HG02763 (cell line): ENCODE results near the gene NTN1.

ENCODE experiments used
- ATAC-seq: cut with Tn5 transposase; IDR thresholded peaks from one replicate; pipeline ENCODE4 v1.9.1; 2021; ENCODE audit warnings: mild to moderate bottlenecking, moderate library complexity; ENCODE audit not compliant: unreplicated experiment

Gene NTN1

DNA sequence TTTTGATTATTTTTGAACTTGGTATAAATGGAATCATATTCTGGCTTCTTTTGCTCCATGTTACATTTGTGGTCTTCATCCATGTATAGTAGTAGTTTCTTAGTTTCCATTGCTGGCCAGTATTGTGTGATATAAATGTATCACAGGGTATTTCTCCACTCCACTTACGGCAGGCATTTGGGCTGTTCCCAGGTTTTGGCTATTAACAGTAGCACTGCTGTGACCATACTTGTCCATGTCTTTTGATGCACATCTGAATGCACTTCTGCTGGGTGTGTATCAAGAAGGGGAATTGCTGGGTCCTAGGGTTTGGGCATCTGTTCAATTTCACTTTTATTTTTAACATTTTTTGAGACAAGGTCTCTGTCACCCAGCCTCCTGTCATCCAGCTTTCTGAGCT is 13.9 kb downstream of the NTN1 start:
- ATAC-seq = no peak

DNA sequence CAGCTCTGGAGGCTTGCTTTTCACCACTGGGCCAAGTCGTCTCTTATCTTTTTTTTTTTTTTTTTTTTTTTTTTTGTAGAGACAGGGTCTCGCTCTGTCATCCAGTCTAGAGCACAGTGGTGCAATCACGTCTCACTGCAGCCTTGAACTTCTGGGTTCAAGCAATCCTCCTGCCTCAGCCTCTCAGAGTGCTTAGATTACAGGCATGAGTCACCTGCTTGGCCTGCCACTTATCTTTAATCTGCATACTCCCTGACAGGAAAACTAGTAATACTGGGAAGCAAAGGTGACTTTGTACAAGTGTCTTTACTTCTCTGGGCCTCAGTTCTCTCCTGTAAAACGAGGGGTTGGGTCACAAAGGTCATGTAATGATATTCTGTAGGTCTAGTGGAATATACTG is 15.0 kb downstream of the NTN1 start:
- ATAC-seq = no peak

DNA sequence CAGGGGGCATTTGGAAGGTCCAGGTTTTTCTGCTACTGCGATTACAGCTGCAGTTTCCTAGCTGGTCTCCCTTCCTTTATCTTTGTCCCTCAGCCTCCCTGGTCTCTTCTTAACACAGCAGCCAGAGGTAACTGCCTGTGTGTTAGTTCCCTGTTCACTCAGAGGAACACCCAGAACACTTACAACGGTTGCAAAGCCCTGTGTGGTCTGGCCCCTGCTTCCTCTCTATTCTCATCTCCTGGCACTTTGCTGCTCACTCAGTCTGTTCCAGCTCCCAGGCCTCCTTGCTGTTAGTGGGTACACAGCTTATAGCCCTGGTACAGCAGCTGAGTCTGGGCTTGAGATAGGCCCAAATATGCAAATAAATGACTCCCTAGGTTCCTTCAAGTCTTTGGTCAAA is 16.4 kb downstream of the NTN1 start:
- no peak for ATAC-seq

DNA sequence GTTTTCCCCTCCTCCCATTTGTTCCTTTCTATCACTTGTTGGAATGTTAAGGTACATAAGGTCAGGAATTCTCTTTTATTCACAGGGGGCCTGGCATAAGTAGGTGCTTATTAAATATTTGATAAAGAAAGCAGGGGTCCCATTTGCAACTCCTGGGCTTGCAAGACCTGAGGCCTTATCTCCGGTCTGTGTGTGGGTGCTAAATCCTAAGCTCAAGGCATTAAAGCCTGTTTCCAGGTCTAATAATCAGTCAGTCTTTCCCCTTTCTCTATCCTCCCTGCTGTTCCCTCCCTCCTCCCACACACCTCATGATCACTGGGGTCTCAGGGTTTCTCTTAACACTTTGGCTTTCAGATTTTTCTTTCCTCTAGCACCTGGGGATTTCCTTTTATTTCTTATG is 17.1 kb downstream of the NTN1 start:
- no peak for ATAC-seq

DNA sequence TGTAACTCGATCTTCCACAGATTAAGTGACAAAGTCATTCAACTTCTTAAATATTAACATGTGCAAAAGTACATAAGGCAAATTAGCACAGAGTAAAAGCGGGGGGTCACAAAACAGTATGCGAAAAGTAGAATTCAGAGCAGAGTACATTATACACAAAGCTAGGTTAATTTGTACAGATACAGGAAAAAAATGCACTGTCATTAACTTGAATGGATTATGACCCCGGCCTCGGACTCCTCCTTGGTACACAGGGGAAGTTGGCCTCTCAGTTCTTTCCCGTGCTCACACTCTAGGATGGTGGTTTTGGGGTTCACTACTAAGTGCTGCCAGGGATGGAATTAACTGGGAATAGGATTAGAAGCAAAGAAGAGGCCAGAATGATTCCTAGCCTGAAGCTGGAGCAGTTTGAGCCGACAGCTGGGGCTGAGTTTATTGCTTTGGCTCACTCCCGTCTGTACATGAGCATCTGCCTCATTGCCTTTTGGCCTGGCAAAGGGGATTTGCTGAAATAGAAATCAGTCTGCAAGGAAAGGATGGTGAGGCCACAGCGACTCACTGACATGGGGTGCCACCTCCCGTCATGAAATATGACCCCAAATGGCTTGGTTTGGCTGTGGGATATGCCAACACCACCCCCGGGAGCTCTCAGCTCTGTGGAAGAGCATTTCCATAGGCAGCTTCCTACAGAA is 23.6 kb downstream of the NTN1 start:
- no peak for ATAC-seq

DNA sequence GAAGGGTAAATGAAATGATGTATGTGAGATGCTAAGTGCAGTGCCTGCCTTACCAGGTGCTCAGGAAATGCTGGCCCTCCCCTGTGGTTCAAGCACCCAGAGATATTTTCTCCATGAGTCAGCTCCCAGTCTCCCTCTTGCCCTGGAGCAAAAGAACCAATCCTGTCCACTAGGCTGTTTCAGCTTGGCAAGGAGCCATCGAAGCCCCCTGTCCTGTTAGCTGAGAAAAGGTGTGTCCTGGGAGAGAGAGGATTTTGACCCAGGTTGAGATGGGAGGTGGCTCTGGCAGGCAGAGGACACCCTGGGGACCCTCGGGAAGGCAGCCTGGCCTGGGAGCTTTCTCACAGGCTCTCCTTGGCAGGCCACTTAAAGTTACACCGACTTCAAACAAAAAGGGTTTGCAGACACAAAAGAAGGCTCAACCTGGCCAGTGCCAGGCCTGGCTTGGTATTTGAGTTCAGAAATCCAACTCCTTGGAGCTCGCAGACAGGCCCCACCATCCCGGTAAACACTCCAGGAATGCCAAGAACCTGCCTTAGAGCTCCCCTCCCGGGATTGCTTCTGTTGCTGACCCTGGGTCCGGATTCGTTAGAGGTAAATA is 29.6 kb downstream of the NTN1 start:
- ATAC-seq = no peak

DNA sequence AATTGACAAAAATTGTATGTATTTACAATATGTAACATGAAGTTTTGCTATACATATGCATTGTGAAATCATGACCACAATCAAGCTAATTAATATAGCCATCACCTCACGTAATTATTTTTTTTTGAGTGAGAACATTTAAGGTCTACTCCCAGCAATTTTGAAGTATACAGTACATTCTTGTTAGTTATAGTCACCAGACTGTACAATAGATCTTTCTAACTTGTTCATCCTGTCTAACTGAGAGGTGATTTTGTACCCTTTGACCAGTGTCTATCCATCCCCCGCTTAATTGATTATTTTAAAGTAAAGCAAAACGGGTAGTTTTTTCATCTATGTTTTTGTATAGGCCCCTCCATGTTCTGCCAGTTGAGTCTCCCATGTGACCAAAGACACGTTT is 30.3 kb downstream of the NTN1 start:
- ATAC-seq = no peak

DNA sequence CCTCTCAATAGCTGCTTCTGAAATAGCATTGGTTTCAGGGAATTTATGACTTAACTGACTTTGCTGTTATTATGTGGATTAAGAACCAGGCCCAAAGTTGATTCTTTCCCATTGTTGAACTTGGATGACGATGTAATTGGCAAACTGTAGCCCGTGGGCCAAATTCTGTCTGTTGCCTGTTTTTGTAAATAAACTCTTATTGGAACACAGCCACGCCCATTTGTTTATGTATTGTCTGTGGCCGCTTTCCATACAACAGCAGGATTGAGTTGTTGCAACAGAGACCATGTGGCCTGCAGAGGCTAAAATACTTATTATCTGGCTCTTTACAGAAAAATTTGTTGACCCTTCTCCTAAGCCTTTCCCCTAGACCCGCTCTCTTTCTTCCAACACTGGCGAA is 31.6 kb downstream of the NTN1 start:
- no peak for ATAC-seq

DNA sequence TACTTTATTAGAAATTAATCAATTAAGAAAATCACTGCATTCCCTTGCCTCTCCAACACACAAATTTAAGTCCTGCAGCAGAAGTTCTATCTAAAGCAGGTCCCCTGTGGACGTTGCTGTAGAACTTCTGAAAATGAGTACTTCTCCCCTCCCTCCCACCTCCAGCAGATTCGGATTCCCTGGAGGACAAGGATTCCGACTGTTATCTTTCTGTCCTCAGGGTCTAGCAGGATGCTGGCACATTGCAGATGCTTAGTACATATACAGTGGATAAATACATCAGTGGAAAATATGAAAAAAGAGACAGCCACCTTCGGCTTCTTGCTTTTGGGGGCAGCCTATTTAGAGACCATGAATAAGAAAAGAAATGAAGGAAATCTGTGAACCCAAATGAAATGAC is 32.1 kb downstream of the NTN1 start:
- no peak for ATAC-seq

DNA sequence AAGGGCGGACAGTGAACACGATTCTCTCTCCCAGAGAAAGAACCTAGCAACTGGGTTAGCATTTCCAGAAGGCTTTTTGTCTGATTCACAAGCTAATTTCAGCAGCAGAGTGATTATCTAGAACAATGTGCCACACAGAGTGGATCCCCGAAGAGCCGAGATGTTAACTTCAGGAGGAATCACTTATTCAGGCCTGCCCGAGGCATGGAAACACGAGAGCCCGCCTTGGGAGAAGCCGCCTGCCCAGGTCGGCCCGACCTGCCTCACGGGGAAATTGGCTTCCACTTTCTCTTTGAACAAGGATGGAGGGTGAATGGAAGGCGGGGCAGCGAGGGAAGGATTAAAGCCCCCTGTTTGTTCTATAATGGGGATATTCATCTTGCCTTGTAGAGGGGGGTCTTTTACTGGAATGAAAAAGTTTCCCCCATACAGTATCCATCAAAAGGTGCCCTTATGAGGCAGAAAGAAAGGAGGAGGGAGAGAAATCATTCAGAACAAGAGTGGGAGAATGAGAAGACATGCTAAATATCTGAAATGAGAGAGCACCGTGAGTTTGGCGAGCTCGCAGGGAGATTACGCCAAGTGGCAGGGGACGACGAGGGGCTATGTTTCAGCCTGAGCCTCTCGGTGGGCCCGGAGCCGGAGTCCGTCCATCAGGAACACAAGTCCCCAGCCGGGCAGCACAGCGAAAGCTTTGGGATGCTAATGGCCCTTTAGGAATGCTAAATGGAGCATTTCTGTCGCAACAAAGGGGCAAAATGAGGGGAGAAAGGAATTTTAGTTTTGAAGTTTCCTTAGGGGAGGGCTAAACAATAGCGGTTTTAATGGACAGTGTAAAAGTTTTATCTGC is 33.0 kb downstream of the NTN1 start:
- no peak for ATAC-seq

DNA sequence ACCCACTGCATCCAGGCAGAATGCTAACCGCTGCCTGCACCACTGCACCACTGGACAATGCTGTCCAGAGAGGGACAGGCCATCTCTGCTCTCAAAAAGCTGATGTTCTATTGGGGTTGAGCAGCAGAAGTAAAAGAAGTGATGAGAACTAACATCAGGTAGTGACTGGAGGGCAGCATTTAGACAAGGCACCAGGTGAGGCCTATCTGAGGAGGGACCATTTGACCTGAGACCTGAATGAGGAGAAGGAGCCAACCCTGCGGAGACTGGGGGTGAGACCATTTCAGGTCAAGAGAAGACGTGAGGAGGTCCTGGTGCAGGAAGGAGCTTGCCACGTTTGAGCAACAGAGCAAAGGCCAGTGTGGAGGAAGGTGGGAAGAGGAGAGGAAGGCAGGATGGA is 34.0 kb downstream of the NTN1 start:
- no peak for ATAC-seq

DNA sequence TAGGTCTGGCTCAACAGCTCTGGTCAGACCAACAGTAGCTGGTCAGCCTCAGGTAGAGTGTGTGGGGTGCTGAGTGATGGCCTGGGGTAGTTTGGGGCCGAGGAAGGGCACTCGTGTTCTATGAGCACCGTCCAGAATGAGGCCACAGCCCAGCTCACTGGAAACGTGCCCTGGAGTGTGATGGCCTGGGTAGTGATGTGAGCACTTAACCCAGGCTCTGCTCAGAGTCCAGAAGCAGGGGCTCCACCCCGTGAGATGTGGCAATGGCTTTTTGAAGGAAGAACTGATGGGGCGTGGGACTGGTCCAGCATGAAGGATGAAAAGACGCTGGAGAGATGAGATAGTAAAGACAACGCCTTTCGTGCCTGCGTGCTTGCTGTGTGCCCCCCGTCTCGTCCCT is 35.3 kb downstream of the NTN1 start:
- ATAC-seq = no peak

DNA sequence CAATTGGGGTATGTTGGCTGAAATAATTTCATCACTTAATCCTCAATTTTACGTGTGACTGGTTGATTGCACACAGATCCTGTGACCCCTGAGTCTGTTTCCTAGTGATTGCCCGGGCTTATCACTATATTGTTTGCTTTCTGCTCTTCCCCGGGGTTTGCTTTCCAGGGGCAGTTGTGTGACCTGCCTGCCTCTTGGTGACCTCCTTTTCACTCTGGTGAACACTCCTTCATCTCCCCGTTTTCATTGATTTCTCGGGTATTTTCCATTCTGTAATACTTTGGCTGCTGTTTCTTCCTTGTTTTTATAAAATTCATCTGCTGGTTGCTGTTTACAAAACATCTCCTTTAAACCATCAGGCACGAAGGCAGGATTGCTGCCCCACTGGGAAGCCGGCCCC is 36.0 kb downstream of the NTN1 start:
- ATAC-seq = no peak

DNA sequence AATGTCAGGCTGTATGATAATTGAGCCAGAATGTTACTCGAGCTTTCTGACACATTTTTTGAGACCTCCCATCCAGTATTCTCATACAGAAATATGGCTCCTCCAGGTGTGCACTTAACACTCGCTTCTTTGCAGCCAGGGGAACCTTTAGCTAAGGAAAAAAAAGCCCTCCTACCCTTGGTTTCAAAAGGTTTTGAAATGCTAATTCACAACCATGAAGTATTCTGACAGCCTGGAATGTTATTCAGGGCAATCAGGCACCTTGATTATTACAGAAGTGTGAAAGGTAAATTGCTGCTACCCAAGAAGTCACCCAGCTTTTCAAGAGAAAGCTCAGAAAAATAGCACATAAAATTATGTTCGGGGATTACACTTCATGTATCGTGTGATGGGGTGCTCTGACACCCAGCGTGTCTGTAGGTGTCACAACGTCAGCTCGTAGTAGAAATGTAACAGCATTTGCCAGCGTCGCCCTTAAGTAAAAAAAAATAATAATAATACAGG is 41.1 kb downstream of the NTN1 start:
- no peak for ATAC-seq

DNA sequence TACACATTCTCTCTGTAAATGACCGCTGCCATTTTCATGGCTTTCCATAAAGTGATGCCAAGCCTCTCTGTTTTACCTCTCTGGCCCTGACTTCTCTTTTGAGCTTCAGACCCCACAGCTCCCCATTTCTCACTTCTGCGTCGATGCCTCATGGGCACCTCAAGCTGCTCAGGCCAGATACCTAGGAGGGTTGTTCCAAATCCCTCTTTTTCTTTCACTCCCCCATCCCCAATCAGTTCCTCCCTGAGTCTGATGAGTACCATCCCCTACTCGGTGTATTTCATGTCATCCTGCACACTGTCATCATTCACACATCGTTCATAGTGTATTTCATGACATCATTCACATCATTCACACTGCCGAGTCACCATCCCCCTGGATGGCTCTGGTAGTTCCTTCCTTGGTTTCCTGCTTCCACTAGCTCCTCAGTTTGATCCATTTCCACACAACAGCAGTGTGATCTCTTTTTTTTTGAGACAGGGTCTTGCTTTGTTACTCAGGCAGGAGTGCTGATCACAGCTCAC is 43.1 kb downstream of the NTN1 start:
- ATAC-seq = no peak

DNA sequence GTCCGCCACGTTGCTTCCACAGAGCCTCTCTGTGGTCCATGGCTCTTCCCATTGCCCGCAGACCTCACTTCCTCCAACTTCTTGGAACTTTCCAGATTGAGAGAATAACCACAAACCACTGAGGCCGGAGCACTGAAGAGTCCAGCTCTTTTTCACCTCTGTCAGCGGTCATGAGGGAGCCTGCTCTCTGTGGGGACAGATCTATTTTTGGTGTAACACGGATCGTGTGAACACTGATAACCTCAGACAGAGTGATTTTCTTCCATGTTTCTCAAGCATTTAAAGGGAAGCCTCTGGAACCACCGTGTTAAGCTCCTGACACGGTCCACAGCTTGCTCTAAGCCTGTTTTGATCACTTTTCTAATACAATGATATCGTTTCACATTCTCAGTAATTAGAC is 49.7 kb downstream of the NTN1 start:
- no peak for ATAC-seq

DNA sequence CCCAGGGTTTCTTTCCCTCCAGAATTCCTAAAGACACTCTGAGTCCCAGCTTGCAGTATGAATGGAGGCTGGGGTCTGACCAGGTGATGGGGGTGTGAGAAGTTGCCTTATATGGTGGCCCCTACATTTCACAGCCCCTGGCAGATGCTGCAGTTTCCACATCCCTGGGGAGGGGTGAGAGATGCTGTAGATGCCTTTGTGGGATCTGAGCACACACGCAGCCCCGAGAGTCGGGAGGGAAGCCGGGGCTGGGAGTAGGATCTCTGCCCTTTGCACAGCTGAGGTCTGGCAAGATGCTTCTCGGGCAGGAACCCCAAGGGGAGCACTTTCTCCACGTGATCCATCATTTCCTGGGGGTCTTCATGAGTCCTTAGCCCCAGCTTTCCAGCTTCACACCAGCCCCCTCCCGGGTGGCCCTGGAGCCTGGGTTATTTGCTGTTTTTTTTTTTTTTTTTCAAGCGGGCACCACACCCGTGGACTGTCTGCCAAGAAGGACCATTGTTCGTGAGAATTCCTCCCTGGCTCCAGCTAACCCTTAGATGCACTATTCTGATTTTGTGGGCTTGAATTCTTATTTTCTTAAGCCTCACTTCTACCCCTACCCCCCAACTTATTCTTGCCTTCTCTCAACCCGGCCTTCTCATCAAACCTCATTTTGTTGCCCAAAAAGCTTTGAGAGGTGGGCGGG is 50.6 kb downstream of the NTN1 start:
- ATAC-seq = no peak

DNA sequence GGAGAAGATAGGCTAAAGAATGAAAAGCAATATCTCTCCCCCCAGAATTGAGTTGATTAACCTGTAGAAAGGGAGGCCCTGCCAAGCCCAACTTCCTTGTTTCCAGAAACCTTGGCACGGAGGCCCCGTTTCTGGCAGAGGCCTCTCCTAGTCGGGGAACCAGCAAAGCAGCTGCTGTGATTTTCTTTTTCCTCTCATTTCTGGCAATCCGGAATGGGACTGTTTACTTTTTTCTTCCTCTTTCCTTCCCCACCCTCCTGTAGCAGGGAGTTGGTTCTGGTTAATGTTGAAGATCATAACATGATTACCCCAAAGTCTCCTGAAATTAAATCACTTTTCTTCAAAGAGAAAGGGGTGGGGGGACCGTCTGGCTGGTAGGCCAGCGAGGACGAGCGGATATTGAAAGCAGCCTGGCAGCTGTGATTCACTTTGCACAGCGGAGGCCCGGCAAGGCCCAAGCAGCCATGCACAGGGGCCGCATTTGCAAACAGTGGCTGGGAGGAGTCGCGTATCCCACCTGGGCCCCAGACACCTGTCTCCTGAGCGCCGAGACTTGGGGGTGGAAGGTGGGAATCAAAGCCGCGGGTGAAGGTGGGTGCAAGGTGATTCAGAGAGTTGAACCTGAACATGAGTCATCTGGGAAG is 51.5 kb downstream of the NTN1 start:
- ATAC-seq = no peak

DNA sequence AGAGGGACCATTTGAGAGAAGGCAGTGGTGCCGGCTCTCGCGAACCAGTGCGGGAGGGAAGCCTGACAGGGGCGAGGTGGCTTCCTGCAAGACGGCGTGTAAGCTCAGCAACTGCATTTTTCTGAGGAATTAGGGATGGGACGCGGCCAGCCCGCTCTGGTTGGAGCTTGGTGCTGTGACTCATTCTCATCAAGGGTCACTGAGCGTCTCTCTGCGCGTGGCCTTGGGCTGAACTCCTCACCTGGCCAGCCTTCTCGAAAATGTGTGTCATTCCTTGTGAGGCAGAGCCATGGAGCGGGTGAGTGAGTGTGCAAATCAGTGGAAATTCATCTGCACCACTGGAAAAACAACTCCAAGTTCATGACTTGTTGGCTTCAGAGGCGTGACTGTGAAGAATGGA is 52.8 kb downstream of the NTN1 start:
- ATAC-seq = no peak

DNA sequence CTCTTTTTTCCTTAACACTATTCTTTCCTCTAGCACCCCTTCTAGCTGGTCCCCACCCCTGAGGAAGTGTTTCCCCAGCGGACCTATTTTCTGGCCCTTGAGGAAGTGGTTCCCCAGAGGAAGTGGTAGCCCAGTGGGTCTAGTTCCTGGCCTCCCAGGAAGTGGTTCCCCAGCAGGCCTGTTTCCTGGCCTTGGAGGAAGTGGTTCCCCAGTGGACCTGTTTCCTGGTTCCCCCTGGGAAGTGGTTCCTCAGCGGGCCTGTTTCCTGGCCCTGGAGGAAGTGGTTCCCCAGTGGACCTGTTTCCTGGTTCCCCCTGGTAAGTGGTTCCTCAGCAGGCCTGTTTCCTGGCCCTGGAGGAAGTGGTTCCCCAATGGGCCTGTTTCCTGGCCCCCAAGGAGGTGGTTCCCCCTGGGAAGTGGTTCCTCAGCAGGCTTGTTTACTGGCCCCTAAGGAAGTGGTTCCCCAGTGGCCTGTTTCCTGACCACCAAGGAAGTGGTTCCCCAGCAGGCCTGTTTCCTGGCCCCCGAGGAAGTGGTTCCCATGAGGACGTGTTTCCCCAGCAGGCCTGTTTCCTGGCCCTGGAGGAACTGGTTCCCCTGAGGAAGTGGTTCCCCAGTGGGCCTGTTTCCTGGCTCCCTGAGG is 58.3 kb downstream of the NTN1 start:
- no peak for ATAC-seq
